Measurements from ENCODE around the gene TPK1.
"Not testable (repeated sequence)": the region's sequence is repeated elsewhere in the genome, so short reads cannot be mapped to it uniquely, and the experiment has no call there.

TPK1 gene

GRCh38 chr7:144629598-144629997, 206.3 kb downstream of the TPK1 start:
- no peak for DNase-seq (ENCODE audit: low read depth)

- DNase-seq (ENCODE audit: low read depth) = no peak
Measured at GRCh38 chr7:144629011-144629410, 206.8 kb downstream of the TPK1 start.

GRCh38 chr7:144628176-144628575, 207.7 kb downstream of the TPK1 start:
- DNase-seq (ENCODE audit: low read depth) = no peak

GRCh38 chr7:144622745-144623144, 213.1 kb downstream of the TPK1 start:
- no peak for DNase-seq (ENCODE audit: low read depth)

GRCh38 chr7:144606261-144606660, 229.6 kb downstream of the TPK1 start:
- DNase-seq (ENCODE audit: low read depth) = no peak

GRCh38 chr7:144596953-144597352, 238.9 kb downstream of the TPK1 start:
- DNase-seq (ENCODE audit: low read depth) = no peak

- no peak for DNase-seq (ENCODE audit: low read depth)
Measured at GRCh38 chr7:144594580-144594979, 241.3 kb downstream of the TPK1 start.

- no peak for DNase-seq (ENCODE audit: low read depth)
Measured at GRCh38 chr7:144588559-144589051, 247.2 kb downstream of the TPK1 start.

- no peak for DNase-seq (ENCODE audit: low read depth)
Measured at GRCh38 chr7:144587701-144588100, 248.2 kb downstream of the TPK1 start.

- no peak for DNase-seq (ENCODE audit: low read depth)
Measured at GRCh38 chr7:144584726-144585125, 251.1 kb downstream of the TPK1 start.

GRCh38 chr7:144579687-144580086, 256.2 kb downstream of the TPK1 start:
- DNase-seq (ENCODE audit: low read depth) = no peak

GRCh38 chr7:144575456-144575855, 260.4 kb downstream of the TPK1 start:
- DNase-seq (ENCODE audit: low read depth) = no peak

GRCh38 chr7:144574753-144575152, 261.1 kb downstream of the TPK1 start:
- DNase-seq (ENCODE audit: low read depth) = not testable (repeated sequence)

GRCh38 chr7:144568233-144568632, 267.6 kb downstream of the TPK1 start:
- DNase-seq (ENCODE audit: low read depth) = no peak

- no peak for DNase-seq (ENCODE audit: low read depth)
Measured at GRCh38 chr7:144565586-144565985, 270.3 kb downstream of the TPK1 start.

GRCh38 chr7:144549861-144550260, 286.0 kb downstream of the TPK1 start:
- no peak for DNase-seq (ENCODE audit: low read depth)

GRCh38 chr7:144548556-144548955, 287.3 kb downstream of the TPK1 start:
- no peak for DNase-seq (ENCODE audit: low read depth)

- DNase-seq (ENCODE audit: low read depth) = no peak
Measured at GRCh38 chr7:144547888-144548287, 288.0 kb downstream of the TPK1 start.

- DNase-seq (ENCODE audit: low read depth) = no peak
Measured at GRCh38 chr7:144546782-144547181, 289.1 kb downstream of the TPK1 start.

- DNase-seq (ENCODE audit: low read depth) = no peak
Measured at GRCh38 chr7:144545330-144545729, 290.5 kb downstream of the TPK1 start.

GRCh38 chr7:144534655-144535395, 301.0 kb downstream of the TPK1 start:
- DNase-seq (ENCODE audit: low read depth) = no peak

- no peak for DNase-seq (ENCODE audit: low read depth)
Measured at GRCh38 chr7:144534196-144534595, 301.7 kb downstream of the TPK1 start.

GRCh38 chr7:144531181-144531580, 304.7 kb downstream of the TPK1 start:
- DNase-seq (ENCODE audit: low read depth) = no peak

GRCh38 chr7:144529269-144529926, 306.5 kb downstream of the TPK1 start:
- DNase-seq (ENCODE audit: low read depth) = no peak

All from stimulated activated CD8-positive, alpha-beta memory T cell treated with anti-CD3 and anti-CD28 coated beads, Interleukin-15, amount 100 ng/mL, for 24 hours (primary cell).